Measurements from ENCODE around the gene PTGFRN. TPM values are rescaled to one million over a fixed set of nuclear protein-coding genes. Genes with fewer than 3 reads are reported as not detected.

PTGFRN gene
- total and polyA plus RNA-seq, 9 of the 15 experiments (the other 6 are each of a cell fraction or from before 2014, with no cell fraction given) = 17.3 to 33.1 (median 25.7) TPM

DNA sequence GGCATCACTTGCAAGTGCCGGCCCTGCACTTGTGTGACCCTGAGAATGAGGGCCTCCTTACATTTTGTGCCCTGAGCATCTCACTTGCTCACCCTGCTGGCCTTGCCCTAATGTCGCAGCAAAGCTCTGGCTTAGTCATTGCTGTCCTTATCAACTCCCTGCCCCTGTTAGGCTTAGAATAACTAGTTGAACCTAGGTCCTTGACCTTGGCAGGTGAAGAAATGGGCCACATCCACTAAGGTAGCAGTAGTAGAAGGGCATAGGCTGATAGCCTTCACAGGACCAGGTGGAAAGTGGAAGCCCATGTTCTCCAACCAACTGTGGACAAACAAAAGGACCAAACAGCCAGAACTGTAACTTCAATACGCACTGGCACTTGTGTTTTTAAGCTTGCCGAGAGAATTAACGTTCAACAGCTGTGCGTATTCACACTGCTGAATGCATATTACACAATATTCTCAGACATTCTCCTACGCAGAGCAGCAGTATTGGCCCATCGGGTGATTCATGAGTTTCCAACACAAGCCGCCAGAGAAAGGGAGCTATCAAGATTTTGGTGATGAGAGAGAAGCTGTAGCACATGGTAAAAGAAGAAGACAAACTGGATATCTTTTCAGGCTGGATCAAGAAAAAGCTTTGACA is 27.7 kb upstream of the PTGFRN start (continued):
- TF ChIP-seq ZKSCAN3 (CRISPR knock-in tag; IDR thresholded peaks at IDR 0.05) (no peak), MYNN (IDR thresholded peaks at IDR 0.05) (0 out of 2 replicates have a peak, but pooled peaks have one; percentile 43), MYNN (CRISPR knock-in tag; IDR thresholded peaks at IDR 0.05) (no peak), YY1 (IDR thresholded peaks at IDR 0.05; ENCODE audit: borderline replicate concordance in 1 of 3, control insufficient read depth in 1 of 3, extremely low read depth in 1 of 3, insufficient read depth in 3 of 3, insufficient read length in 1 of 3, insufficient replicate concordance in 2 of 3, low read depth in 1 of 3, low read length in 2 of 3) (peak in 1 of 3 experiments; percentile 19), CEBPG (CRISPR knock-in tag; IDR thresholded peaks at IDR 0.05) (peak; percentile 94), CEBPG (tag; conservative IDR thresholded peaks at IDR 0.05 in 1 of 2, IDR thresholded peaks at IDR 0.05 in 1 of 2) (peak; percentile 99), LCOR (CRISPR knock-in tag; IDR thresholded peaks at IDR 0.05) (0 out of 2 replicates have a peak, but pooled peaks have one; percentile 36), CREB3 (tag; conservative IDR thresholded peaks at IDR 0.05; ENCODE audit: low read depth) (no peak), GATA2 (CRISPR knock-in tag; IDR thresholded peaks at IDR 0.05) (peak; percentile 58; the same call in 1 of the 2 replicates), CAMTA2 (CRISPR knock-in tag; conservative IDR thresholded peaks at IDR 0.05) (no peak), GATAD2A (IDR thresholded peaks at IDR 0.05) (0 out of 2 replicates have a peak, but pooled peaks have one; percentile 32), ZNF277 (CRISPR knock-in tag; IDR thresholded peaks at IDR 0.05; ENCODE audit: borderline replicate concordance) (no peak), HDAC2 (IDR thresholded peaks at IDR 0.05) (peak; percentile 87), TEAD2 (tag; IDR thresholded peaks at IDR 0.05) (peak; percentile 53; the same call in 1 of the 2 replicates), L3MBTL2 (IDR thresholded peaks at IDR 0.05) (peak; percentile 66; the same call in 1 of the 2 replicates), ZNF644 (tag; IDR thresholded peaks at IDR 0.05; ENCODE audit: low read depth) (0 out of 2 replicates have a peak, but pooled peaks have one; percentile 57), RBM14 (IDR thresholded peaks at IDR 0.05; ENCODE audit: borderline replicate concordance, insufficient read depth, low read depth, low read length) (no peak), ZBTB33 (CRISPR knock-in tag; IDR thresholded peaks at IDR 0.05) (peak; percentile 22; the same call in 1 of the 2 replicates), FUS (optimal IDR thresholded peaks at IDR 0.05; ENCODE audit: low read depth, low read length) (no peak), ZNF830 (CRISPR knock-in tag; IDR thresholded peaks at IDR 0.05) (no peak), CHD1 (IDR thresholded peaks at IDR 0.05; ENCODE audit: low read length) (peak; percentile 87), ZNF316 (IDR thresholded peaks at IDR 0.05) (peak; percentile 51; the same call in 1 of the 2 replicates)
- TF ChIP-seq, protein P1, sequence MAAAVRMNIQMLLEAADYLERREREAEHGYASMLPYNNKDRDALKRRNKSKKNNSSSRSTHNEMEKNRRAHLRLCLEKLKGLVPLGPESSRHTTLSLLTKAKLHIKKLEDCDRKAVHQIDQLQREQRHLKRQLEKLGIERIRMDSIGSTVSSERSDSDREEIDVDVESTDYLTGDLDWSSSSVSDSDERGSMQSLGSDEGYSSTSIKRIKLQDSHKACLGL (CRISPR knock-in tag; IDR thresholded peaks at IDR 0.05; ENCODE audit: borderline replicate concordance, poor library complexity, severe bottlenecking) = no peak
